ENCODE results near the gene HM13. TPM values are rescaled to one million over a fixed set of nuclear protein-coding genes. Genes with fewer than 3 reads are reported as not detected.

The HM13 gene
- total RNA-seq, 2 experiments from 2014 or later: 51.3 to 148 TPM

- Histone ChIP-seq H3K36me3 (ENCODE audit: insufficient read depth, low read length) (no peaks in the 10 kb centered on the region), H3K9me3 (ENCODE audit: low read length) (no peaks in the 10 kb centered on the region), H3K4me2 (ENCODE audit: low read length) (peak overlapping the region; percentile 92), H3K4me3 (ENCODE audit: low read depth, low read length, poor library complexity, severe bottlenecking) (peak overlapping the region; percentile 70), H3K9me2 (ENCODE audit: insufficient read depth, low read length) (no peaks in the 10 kb centered on the region), H2AFZ (ENCODE audit: low read length) (peak overlapping the region; percentile 72; the same call in 1 of the 2 replicates), H4K20me1 (ENCODE audit: insufficient read depth, low read length) (no peaks in the 10 kb centered on the region), H3K79me2 (ENCODE audit: insufficient read depth, low read depth, low read length) (no peaks in the 10 kb centered on the region), H3K27ac (ENCODE audit: low read depth, low read length, poor library complexity, severe bottlenecking) (no peak overlapping the region), H3K4me1 (ENCODE audit: insufficient read depth, low read length, poor library complexity, severe bottlenecking) (peaks cover 20% of the 10 kb centered on the region)
- BruUV-seq (replicated peaks): no TSS peak
- intact Hi-C loops (cut with micrococcal nuclease; ENCODE audit: unreplicated experiment): loop anchor here (2.0 kb wide), 1 partner anchor 33 kb away; no protein-coding TSS in a partner anchor
- no peak for DNase-seq (ENCODE audit: low spot score)
- 0 out of 2 replicates have a peak, but pooled peaks have one; percentile 11 for TF ChIP-seq EZH2phosphoT487 (IDR thresholded peaks at IDR 0.05; ENCODE audit: borderline replicate concordance, low read depth, low read length)
- TF ChIP-seq, protein P1, sequence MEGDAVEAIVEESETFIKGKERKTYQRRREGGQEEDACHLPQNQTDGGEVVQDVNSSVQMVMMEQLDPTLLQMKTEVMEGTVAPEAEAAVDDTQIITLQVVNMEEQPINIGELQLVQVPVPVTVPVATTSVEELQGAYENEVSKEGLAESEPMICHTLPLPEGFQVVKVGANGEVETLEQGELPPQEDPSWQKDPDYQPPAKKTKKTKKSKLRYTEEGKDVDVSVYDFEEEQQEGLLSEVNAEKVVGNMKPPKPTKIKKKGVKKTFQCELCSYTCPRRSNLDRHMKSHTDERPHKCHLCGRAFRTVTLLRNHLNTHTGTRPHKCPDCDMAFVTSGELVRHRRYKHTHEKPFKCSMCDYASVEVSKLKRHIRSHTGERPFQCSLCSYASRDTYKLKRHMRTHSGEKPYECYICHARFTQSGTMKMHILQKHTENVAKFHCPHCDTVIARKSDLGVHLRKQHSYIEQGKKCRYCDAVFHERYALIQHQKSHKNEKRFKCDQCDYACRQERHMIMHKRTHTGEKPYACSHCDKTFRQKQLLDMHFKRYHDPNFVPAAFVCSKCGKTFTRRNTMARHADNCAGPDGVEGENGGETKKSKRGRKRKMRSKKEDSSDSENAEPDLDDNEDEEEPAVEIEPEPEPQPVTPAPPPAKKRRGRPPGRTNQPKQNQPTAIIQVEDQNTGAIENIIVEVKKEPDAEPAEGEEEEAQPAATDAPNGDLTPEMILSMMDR (conservative IDR thresholded peaks at IDR 0.05; ENCODE audit: low read length): 0 out of 2 replicates have a peak, but pooled peaks have one; percentile 21
- ChIA-PET POLR2A (interaction anchor here (2.6 kb wide), 1 partner anchor 33 kb away, joined by 19 read pairs; no protein-coding TSS in a partner anchor), CTCF (ENCODE audit: unreplicated experiment) (interaction anchor here (1.0 kb wide), 1 partner anchor 36 kb away, joined by 5 read pairs; no protein-coding TSS in a partner anchor)
These were observed 91.9 kb downstream of the HM13 start for GRCh38 chr20:31605902-31606803.

- POLR2A ChIA-PET: no interaction called here
- no peaks in the 10 kb centered on the region for H3K9me3 ChIP-seq (ENCODE audit: low read length)
- no peak for DNase-seq (ENCODE audit: low spot score)
These were observed 92.8 kb downstream of the HM13 start for GRCh38 chr20:31606804-31607639.

More at GRCh38 chr20:31606804-31607639, 92.8 kb downstream of the HM13 start:
- intact Hi-C loops (cut with micrococcal nuclease; ENCODE audit: unreplicated experiment): no loop called here
- no peaks in the 10 kb centered on the region for H3K36me3 ChIP-seq (ENCODE audit: insufficient read depth, low read length)
- TF ChIP-seq EZH2phosphoT487 (IDR thresholded peaks at IDR 0.05; ENCODE audit: borderline replicate concordance, low read depth, low read length): no peak
- TF ChIP-seq, protein P1 (conservative IDR thresholded peaks at IDR 0.05; ENCODE audit: low read length): no peak
- no peaks in the 10 kb centered on the region for H4K20me1 ChIP-seq (ENCODE audit: insufficient read depth, low read length)
- peaks cover 20% of the 10 kb centered on the region for H3K4me1 ChIP-seq (ENCODE audit: insufficient read depth, low read length, poor library complexity, severe bottlenecking)
- H3K27ac ChIP-seq (ENCODE audit: low read depth, low read length, poor library complexity, severe bottlenecking): no peak overlapping the region
- no peak overlapping the region for H3K4me3 ChIP-seq (ENCODE audit: low read depth, low read length, poor library complexity, severe bottlenecking)
- CTCF ChIA-PET (ENCODE audit: unreplicated experiment): no interaction called here
- H3K79me2 ChIP-seq (ENCODE audit: insufficient read depth, low read depth, low read length): no peaks in the 10 kb centered on the region
- peak overlapping the region; percentile 92; the same call in 1 of the 2 replicates for H3K4me2 ChIP-seq (ENCODE audit: low read length)
- no TSS peak for BruUV-seq (replicated peaks)
- H2AFZ ChIP-seq (ENCODE audit: low read length): no peak overlapping the region
- H3K9me2 ChIP-seq (ENCODE audit: insufficient read depth, low read length): no peaks in the 10 kb centered on the region
